Choroid plexus epithelial cell (primary cell): ENCODE measurements around the gene FOXK2.
A peak's percentile ranks its signal among the peaks of the same experiment; 100 is the strongest.

Experiments
- DNase-seq: peaks from one replicate; pipeline ENCODE4 v3.0.0-alpha.2; 2010; ENCODE audit warnings: low read depth
- H3K4me3 ChIP-seq: 2 replicates; pipeline ENCODE4 v1.5.1; 2011; ENCODE audit warnings: low read depth, mild to moderate bottlenecking, control low read depth, low read length, moderate library complexity
- CTCF ChIP-seq: conservative IDR thresholded peaks from 2 replicates; pipeline ENCODE4 v1.5.1; 2011; ENCODE audit warnings: low read depth, mild to moderate bottlenecking, control low read depth, inconsistent platforms, low read length, moderate library complexity

Gene FOXK2

GRCh38 chr17:82593590-82594087, 74.1 kb downstream of the FOXK2 start:
- no peak for DNase-seq
- peak overlapping the region; percentile 62 for H3K4me3 ChIP-seq
- no peak for TF ChIP-seq CTCF

- no peak for DNase-seq
- H3K4me3 ChIP-seq, result no peak overlapping the region
- no peak for TF ChIP-seq CTCF
Measured at GRCh38 chr17:82594571-82594970, 75.0 kb downstream of the FOXK2 start.

- H3K4me3 ChIP-seq, result no peak overlapping the region
- TF ChIP-seq CTCF, result no peak
- DNase-seq, result no peak
Measured at GRCh38 chr17:82595893-82596292, 76.4 kb downstream of the FOXK2 start.

GRCh38 chr17:82596296-82596695, 76.8 kb downstream of the FOXK2 start:
- no peak for DNase-seq
- H3K4me3 ChIP-seq, result no peak overlapping the region
- no peak for TF ChIP-seq CTCF

GRCh38 chr17:82596837-82597672, 77.5 kb downstream of the FOXK2 start:
- no peak for TF ChIP-seq CTCF
- no peak for DNase-seq
- H3K4me3 ChIP-seq, result no peak overlapping the region

GRCh38 chr17:82598256-82599119, 79.0 kb downstream of the FOXK2 start:
- TF ChIP-seq CTCF, result no peak
- DNase-seq, result peak; percentile 73
- H3K4me3 ChIP-seq, result no peak overlapping the region
